IMR-90 (cell line): Measurements from ENCODE around the gene PSMD1. TPM values are rescaled to one million over a fixed set of nuclear protein-coding genes. Genes with fewer than 3 reads are reported as not detected.

ENCODE experiments used
- ATAC-seq: fragments of 200-7000 bp; cut with Tn5 transposase; 2 replicates; pipeline ENCODE4 v1.9.1; 2020; ENCODE audit warnings: low read depth, mild to moderate bottlenecking, moderate library complexity
- BruUV-seq: library from RNA; stranded (reverse); fragments of 400-500 nt; replicated peaks from 2 replicates; lab custom pipeline; 2021; lab: Mats Ljungman, UMichigan
- CTCF ChIA-PET: fragments of 300-600 bp; formaldehyde crosslinking; extraction: SDS; loops from one replicate; lab custom pipeline; 2021; ENCODE audit warnings: antibody characterized with exemption; lab: Yijun Ruan, JAX
- POLR2A ChIA-PET: fragments of 300-600 bp; sonication (Branson Sonifier 250); formaldehyde crosslinking; loops from one replicate; lab custom pipeline; 2022; ENCODE audit warnings: antibody characterized with exemption; ENCODE audit not compliant: unreplicated experiment; lab: Charles Lee
- DNase-seq: peaks from one replicate; pipeline ENCODE4 v3.0.0; 2013
- H2AFZ ChIP-seq: replicated peaks from 2 replicates; pipeline ENCODE3; 2013; ENCODE audit warnings: low read length, mild to moderate bottlenecking; ENCODE audit not compliant: poor library complexity
- H2AK5ac ChIP-seq: 2 replicates; pipeline ENCODE4 v1.6.1; 2013; ENCODE audit warnings: low read depth, low read length, inconsistent platforms
- H2AK9ac ChIP-seq: replicated peaks from 2 replicates; pipeline ENCODE3; 2013; ENCODE audit warnings: mild to moderate bottlenecking, low read depth, low read length, moderate library complexity; ENCODE audit not compliant: poor library complexity
- H2BK120ac ChIP-seq: 2 replicates; pipeline ENCODE4 v1.6.1; 2013; ENCODE audit warnings: low read depth, low read length, inconsistent platforms
- H2BK15ac ChIP-seq: 3 replicates; pipeline ENCODE4 v1.6.1; 2013; ENCODE audit warnings: low read depth, low read length, inconsistent platforms
- H2BK20ac ChIP-seq: 2 replicates; pipeline ENCODE4 v1.6.1; 2013; ENCODE audit warnings: low read depth, mild to moderate bottlenecking, inconsistent platforms, low read length, moderate library complexity
- H2BK5ac ChIP-seq: 2 replicates; pipeline ENCODE4 v1.6.1; 2013; ENCODE audit warnings: mild to moderate bottlenecking, low read depth, low read length, inconsistent platforms; ENCODE audit not compliant: poor library complexity, severe bottlenecking
- H3K14ac ChIP-seq: replicated peaks from 2 replicates; pipeline ENCODE4 v1.6.1; 2013; ENCODE audit warnings: low read depth, low read length, inconsistent platforms
- H3K18ac ChIP-seq: 2 replicates; pipeline ENCODE4 v1.6.1; 2013; ENCODE audit warnings: low read depth, low read length, control low read depth
- H3K23ac ChIP-seq: 2 replicates; pipeline ENCODE4 v1.6.1; 2013; ENCODE audit warnings: low read depth, low read length, inconsistent platforms
- H3K27ac ChIP-seq: 2 replicates; pipeline ENCODE4 v1.5.1; 2013; ENCODE audit warnings: mild to moderate bottlenecking, control low read depth, low read length; ENCODE audit not compliant: insufficient read depth
- H3K27me3 ChIP-seq: 2 replicates; pipeline ENCODE4 v1.6.1; 2013; ENCODE audit warnings: low read length; ENCODE audit not compliant: control insufficient read depth, insufficient read depth
- H3K36me3 ChIP-seq: 2 replicates; pipeline ENCODE4 v1.6.1; 2013; ENCODE audit warnings: low read length, mixed read lengths; ENCODE audit not compliant: control insufficient read depth, insufficient read depth
- H3K4ac ChIP-seq: 2 replicates; pipeline ENCODE4 v1.6.1; 2013; ENCODE audit warnings: low read depth, low read length, inconsistent platforms
- H3K4me1 ChIP-seq: 2 replicates; pipeline ENCODE4 v1.6.1; 2013; ENCODE audit warnings: low read length, mixed read lengths; ENCODE audit not compliant: control insufficient read depth, insufficient read depth
- H3K4me2 ChIP-seq: 2 replicates; pipeline ENCODE4 v1.6.1; 2013; ENCODE audit warnings: low read depth, mild to moderate bottlenecking, control low read depth, low read length, moderate library complexity
- H3K4me3 ChIP-seq: 2 replicates; pipeline ENCODE4 v1.5.1; 2013; ENCODE audit warnings: low read depth, mild to moderate bottlenecking, control low read depth, low read length, moderate library complexity; ENCODE audit not compliant: insufficient read depth
- H3K56ac ChIP-seq: 2 replicates; pipeline ENCODE4 v1.6.1; 2013; ENCODE audit warnings: low read length, inconsistent platforms; ENCODE audit not compliant: insufficient read depth; ENCODE audit errors: extremely low read depth
- H3K79me1 ChIP-seq, 2 experiments: 2 replicates each; pipeline ENCODE4 v1.6.1; 2013; ENCODE audit warnings: low read length in 2 of 2, inconsistent platforms in 1 of 2, low read depth in 1 of 2
- H3K9ac ChIP-seq: 2 replicates; pipeline ENCODE4 v1.6.1; 2013; ENCODE audit warnings: low read depth, low read length, control low read depth
- H3K9me1 ChIP-seq: 2 replicates; pipeline ENCODE4 v1.6.1; 2013; ENCODE audit warnings: low read length, inconsistent platforms; ENCODE audit not compliant: insufficient read depth
- H3K9me3 ChIP-seq: 2 replicates; pipeline ENCODE4 v1.6.1; 2013; ENCODE audit warnings: low read length; ENCODE audit not compliant: control insufficient read depth, insufficient read depth
- H4K20me1 ChIP-seq: 2 replicates; pipeline ENCODE4 v1.6.1; 2013; ENCODE audit warnings: low read length, inconsistent platforms; ENCODE audit not compliant: insufficient read depth
- H4K5ac ChIP-seq: 2 replicates; pipeline ENCODE4 v1.6.1; 2013; ENCODE audit warnings: mild to moderate bottlenecking, low read depth, low read length, control low read depth
- H4K8ac ChIP-seq, 2 experiments: 2 replicates each; pipeline ENCODE4 v1.6.1; 2013; ENCODE audit warnings: low read depth in 2 of 2, low read length in 2 of 2, control low read depth in 1 of 2, inconsistent platforms in 1 of 2
- H4K91ac ChIP-seq: 2 replicates; pipeline ENCODE4 v1.6.1; 2013; ENCODE audit warnings: low read depth, low read length, inconsistent platforms; ENCODE audit not compliant: insufficient read depth
- CEBPB ChIP-seq: IDR thresholded peaks from 2 replicates; pipeline ENCODE4 v1.6.1; 2012; ENCODE audit warnings: low read depth, low read length, improper control_type of control experiment
- CHD1 ChIP-seq: IDR thresholded peaks from 2 replicates; pipeline ENCODE4 v1.6.1; 2012; ENCODE audit warnings: low read depth, low read length, improper control_type of control experiment
- FOS ChIP-seq: fragments of 150-350 bp; IDR thresholded peaks from 2 replicates; pipeline ENCODE4 v1.6.1; 2016; ENCODE audit warnings: low read depth, low read length
- MAFK ChIP-seq: IDR thresholded peaks from 2 replicates; pipeline ENCODE4 v1.6.1; 2012; ENCODE audit warnings: low read depth, low read length, improper control_type of control experiment
- POLR2A ChIP-seq: IDR thresholded peaks from 2 replicates; pipeline ENCODE4 v1.6.1; 2012; ENCODE audit warnings: mild to moderate bottlenecking, low read depth, low read length
- RAD21 ChIP-seq: IDR thresholded peaks from 2 replicates; pipeline ENCODE4 v1.6.1; 2012; ENCODE audit warnings: low read length, improper control_type of control experiment
- RCOR1 ChIP-seq: IDR thresholded peaks from 2 replicates; pipeline ENCODE4 v1.6.1; 2012; ENCODE audit warnings: mild to moderate bottlenecking, low read length, improper control_type of control experiment; ENCODE audit not compliant: insufficient replicate concordance
- RFX5 ChIP-seq: IDR thresholded peaks from 2 replicates; pipeline ENCODE4 v1.8.0; 2012; ENCODE audit warnings: low read depth, mild to moderate bottlenecking, low read length, moderate library complexity
- SMC3 ChIP-seq: fragments of 150-350 bp; IDR thresholded peaks from 2 replicates; pipeline ENCODE4 v1.6.1; 2016; ENCODE audit warnings: low read depth, mild to moderate bottlenecking, antibody characterized with exemption, low read length, moderate library complexity
- USF2 ChIP-seq: fragments of 150-350 bp; IDR thresholded peaks from 2 replicates; pipeline ENCODE4 v1.6.1; 2017; ENCODE audit warnings: mild to moderate bottlenecking, antibody characterized with exemption, low read length, low read depth
- WGBS, 2 experiments: methylation state at CpG; one replicate each; pipeline versions ENCODE4 v1.1.5 to v1.1.7; 2013; ENCODE audit warnings: missing lambda C conversion rate in 2 of 2; ENCODE audit not compliant: insufficient read length in 1 of 2; ENCODE audit errors: extremely low coverage in 2 of 2; 5-methylcytosine and 5-hydroxymethylcytosine counted together
- dilution Hi-C: fragments of 300-500 bp; cut with HindIII; formaldehyde crosslinking; loops from one replicate; pipeline ENCODE4 v1.14.3; 2018; ENCODE audit warnings: low sequenced_read_pairs; ENCODE audit not compliant: unreplicated experiment
- in situ Hi-C: fragments of 300-500 bp; cut with MboI; formaldehyde crosslinking; loops from 3 replicates; pipeline ENCODE4 v1.14.3; 2019; ENCODE audit warnings: low sequenced_read_pairs, inconsistent platforms, mixed read lengths
- intact Hi-C: fragments of 100-400 bp; cut with micrococcal nuclease; formaldehyde crosslinking; loops from 2 replicates; pipeline ENCODE4 v1.10.0; 2022
- polyA plus RNA-seq, 3 experiments: library from polyadenylated mRNA; depleted of rRNA; stranded (reverse); fragments of >200 nt; gene quantifications; 2 replicates each; pipeline ENCODE4 v1.2.3, GENCODE V29; 2012; ENCODE audit warnings: low replicate concordance in 1 of 3
- total RNA-seq: library from RNA; depleted of rRNA; stranded (reverse); fragments of >200 nt; gene quantifications from 2 replicates; pipeline ENCODE4 v1.2.3, GENCODE V29; 2012

PSMD1 gene
- total and polyA plus RNA-seq, 2 of the 4 experiments (the other 2 are of a cell fraction): 89.8 to 181 TPM

- peaks cover 5% of the 10 kb centered on the region for H3K36me3 ChIP-seq
- ChIA-PET CTCF (interaction anchor here (1.2 kb wide), 1 partner anchor 75 kb away, joined by 3 read pairs; no protein-coding TSS in a partner anchor), POLR2A (no interaction called here)
- no peak overlapping the region for H4K91ac ChIP-seq
- intact Hi-C loops (no loop called here), in situ Hi-C loops (no loop called here), dilution Hi-C loops (no loop called here)
- no CpG with 5 or more reads among the region's 1 CpG for WGBS, 2 experiments
- no peak overlapping the region for H2BK20ac ChIP-seq
- H3K9ac ChIP-seq: no peak overlapping the region
- H3K27ac ChIP-seq: no peak overlapping the region; the same call in 1 of the 2 replicates
- TF ChIP-seq SMC3: no peak
- no peak for TF ChIP-seq FOS
- no peak for TF ChIP-seq POLR2A
- TF ChIP-seq USF2: no peak
- TF ChIP-seq CHD1: no peak
- no peak for TF ChIP-seq RCOR1
- no peak for TF ChIP-seq RAD21
- no peak for TF ChIP-seq RFX5
- no peak for TF ChIP-seq CEBPB
- TF ChIP-seq MAFK: no peak
- no peaks in the 10 kb centered on the region for H3K27me3 ChIP-seq
- H3K4me3 ChIP-seq: no peak overlapping the region
- no peak overlapping the region for H2BK5ac ChIP-seq
- H2AFZ ChIP-seq: no peak overlapping the region
- no peak for DNase-seq
- no peak overlapping the region for H3K23ac ChIP-seq
- H3K79me1 ChIP-seq: peaks cover 21 to 32% of the 10 kb centered on the region in 2 experiments
- no peak overlapping the region for H2BK120ac ChIP-seq
- H3K4me1 ChIP-seq: peaks cover 9% of the 10 kb centered on the region
- H2BK15ac ChIP-seq: no peak overlapping the region
- no peak overlapping the region for H2AK5ac ChIP-seq
- H4K20me1 ChIP-seq: no peaks in the 10 kb centered on the region
- peaks cover 7% of the 10 kb centered on the region; the same call in 1 of the 2 replicates for H3K9me1 ChIP-seq
- H3K18ac ChIP-seq: no peak overlapping the region
- H3K14ac ChIP-seq: no peak overlapping the region
- no peak overlapping the region for H3K56ac ChIP-seq
- H2AK9ac ChIP-seq: no peak overlapping the region
- no peak overlapping the region for H3K4ac ChIP-seq
- no TSS peak for BruUV-seq
- no peak overlapping the region for H3K4me2 ChIP-seq
- no peak overlapping the region; a peak in 1 of 4 replicates for H4K8ac ChIP-seq
- ATAC-seq: no peak
- no peaks in the 10 kb centered on the region for H3K9me3 ChIP-seq
- H4K5ac ChIP-seq: no peak overlapping the region
Measured at GRCh38 chr2:231117148-231117547, 60.5 kb downstream of the PSMD1 start.
